WTC11 (cell line): ENCODE data around the gene SLC13A4. TPM values are rescaled to one million over a fixed set of nuclear protein-coding genes. Genes with fewer than 3 reads are reported as not detected.

Experiments
- ATAC-seq: fragments of 200-7000 bp; cut with Tn5 transposase; 2 replicates; pipeline ENCODE4 v1.10.0; 2021; ENCODE audit warnings: mild to moderate bottlenecking, moderate library complexity
- CTCF ChIA-PET: fragments of 300-600 bp; sonication (Branson Sonifier 250); formaldehyde crosslinking; loops from one replicate; lab custom pipeline; 2021; ENCODE audit warnings: antibody characterized with exemption; lab: Charles Lee
- POLR2A ChIA-PET: fragments of 350-600 bp; sonication (Branson Sonifier 250); formaldehyde crosslinking; loops from one replicate; lab custom pipeline; 2021; ENCODE audit warnings: antibody characterized with exemption; lab: Charles Lee
- DNase-seq: peaks from one replicate; pipeline ENCODE4 v3.0.0; 2021; ENCODE audit warnings: low spot score
- H3K27ac Mint-ChIP-seq: 2 replicates; pipeline ENCODE4 v1.8.0; 2021; ENCODE audit warnings: mixed read lengths
- H3K27me3 Mint-ChIP-seq: 2 replicates; pipeline ENCODE4 v1.8.0; 2021; ENCODE audit warnings: low read depth, mild to moderate bottlenecking, moderate library complexity, mixed read lengths
- H3K36me3 Mint-ChIP-seq: 2 replicates; pipeline ENCODE4 v1.8.0; 2021; ENCODE audit warnings: mixed read lengths
- H3K4me1 Mint-ChIP-seq: 2 replicates; pipeline ENCODE4 v1.8.0; 2022; ENCODE audit warnings: mixed read lengths
- H3K4me3 Mint-ChIP-seq: 2 replicates; pipeline ENCODE4 v1.8.0; 2021; ENCODE audit warnings: mild to moderate bottlenecking, moderate library complexity, mixed read lengths
- H3K9me3 Mint-ChIP-seq: 2 replicates; pipeline ENCODE4 v1.8.0; 2021; ENCODE audit warnings: mixed read lengths
- AR ChIP-seq: fragments of 250-450 bp; sonication (Bioruptor Pico); IDR thresholded peaks from 2 replicates; pipeline ENCODE4 v1.9.0; 2021; ENCODE audit warnings: mild to moderate bottlenecking
- ATF1 ChIP-seq: sonication (generic); formaldehyde crosslinking; IDR thresholded peaks from 2 replicates; pipeline ENCODE4 v1.8.1; 2023; ENCODE audit warnings: mild to moderate bottlenecking, moderate library complexity, missing genetic modification reagents
- CTCF ChIP-seq: fragments of 200-600 bp; IDR thresholded peaks from 2 replicates; pipeline ENCODE4 v1.8.0; 2022; ENCODE audit warnings: antibody characterized with exemption
- EMX1 ChIP-seq: fragments of 250-450 bp; sonication (Bioruptor Pico); IDR thresholded peaks from 2 replicates; pipeline ENCODE4 v1.8.0; 2021; ENCODE audit warnings: mild to moderate bottlenecking
- FOXJ3 ChIP-seq: sonication (generic); formaldehyde crosslinking; IDR thresholded peaks from 2 replicates; pipeline ENCODE4 v1.9.0; 2021; ENCODE audit warnings: missing genetic modification reagents, mild to moderate bottlenecking, borderline replicate concordance
- MXD4 ChIP-seq: fragments of 250-450 bp; sonication (Bioruptor Pico); IDR thresholded peaks from 2 replicates; pipeline ENCODE4 v1.8.0; 2021; ENCODE audit warnings: mild to moderate bottlenecking, moderate library complexity, borderline replicate concordance
- MYBL2 ChIP-seq: sonication (generic); formaldehyde crosslinking; IDR thresholded peaks from 2 replicates; pipeline ENCODE4 v1.8.1; 2023; ENCODE audit warnings: mild to moderate bottlenecking, moderate library complexity, missing genetic modification reagents
- SP1 ChIP-seq: sonication (generic); formaldehyde crosslinking; conservative IDR thresholded peaks from 2 replicates; pipeline ENCODE4 v1.8.1; 2022; ENCODE audit warnings: missing genetic modification reagents
- TCF7 ChIP-seq: sonication (generic); formaldehyde crosslinking; IDR thresholded peaks from 2 replicates; pipeline ENCODE4 v1.8.0; 2022; ENCODE audit warnings: mild to moderate bottlenecking, low read depth, missing genetic modification reagents, moderate library complexity
- TEAD1 ChIP-seq: sonication (generic); formaldehyde crosslinking; IDR thresholded peaks from 2 replicates; pipeline ENCODE4 v1.8.0; 2022; ENCODE audit warnings: mild to moderate bottlenecking, missing genetic modification reagents
- USF2 ChIP-seq: sonication (generic); formaldehyde crosslinking; IDR thresholded peaks from 2 replicates; pipeline ENCODE4 v1.8.1; 2023; ENCODE audit warnings: mild to moderate bottlenecking, missing genetic modification reagents, moderate library complexity
- ZNF396 ChIP-seq: fragments of 250-450 bp; sonication (Bioruptor Pico); IDR thresholded peaks from 2 replicates; pipeline ENCODE4 v1.8.0; 2021; ENCODE audit warnings: mild to moderate bottlenecking, moderate library complexity, borderline replicate concordance
- ZNF425 ChIP-seq: fragments of 250-450 bp; sonication (Bioruptor Pico); conservative IDR thresholded peaks from 2 replicates; pipeline ENCODE4 v1.9.0; 2021; ENCODE audit warnings: mild to moderate bottlenecking
- total RNA-seq: library from RNA; stranded (reverse); gene quantifications from 3 replicates; pipeline ENCODE4 v1.2.3, GENCODE V29; 2021
- TF ChIP-seq, protein P1 (sequence below): fragments of 250-450 bp; sonication (Bioruptor Pico); IDR thresholded peaks from 2 replicates; pipeline ENCODE4 v1.8.0; 2021; ENCODE audit warnings: mild to moderate bottlenecking
- TF ChIP-seq, protein P2 (sequence below): sonication (generic); formaldehyde crosslinking; IDR thresholded peaks from 2 replicates; pipeline ENCODE4 v1.8.1; 2022; ENCODE audit warnings: mild to moderate bottlenecking, missing genetic modification reagents, moderate library complexity, borderline replicate concordance
- TF ChIP-seq, protein P3 (sequence below): sonication (generic); formaldehyde crosslinking; IDR thresholded peaks from 2 replicates; pipeline ENCODE4 v1.8.1; 2022; ENCODE audit warnings: mild to moderate bottlenecking, moderate library complexity, missing genetic modification reagents
- TF ChIP-seq, protein P4 (sequence below): sonication (generic); formaldehyde crosslinking; IDR thresholded peaks from 2 replicates; pipeline ENCODE4 v1.8.0; 2022; ENCODE audit warnings: missing genetic modification reagents

Gene SLC13A4
- total RNA-seq, 1 experiment from 2014 or later, result 1.6 TPM

DNA sequence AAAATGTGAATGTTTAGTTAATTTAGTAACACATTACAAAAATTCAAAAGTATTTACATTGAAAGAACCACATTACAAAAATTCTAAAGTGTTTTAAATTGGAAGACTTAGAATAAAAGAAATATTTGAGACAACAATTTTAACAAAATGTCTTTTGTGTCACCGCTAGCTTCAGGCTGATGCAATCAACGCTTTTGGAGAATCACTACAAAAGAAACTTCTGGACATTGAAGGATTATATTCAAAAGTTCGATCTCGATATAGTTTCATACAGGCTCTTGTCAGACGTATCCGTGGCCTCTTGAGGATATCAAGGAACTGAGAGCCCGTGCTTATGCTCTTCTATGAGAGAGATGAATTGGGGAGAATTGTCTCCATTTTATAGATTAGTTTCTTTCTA, 79.8 kb downstream of the SLC13A4 start:
- no peaks in the 10 kb centered on the region for H3K27me3 Mint-ChIP-seq
- DNase-seq (no peak), ATAC-seq (no peak)
- no peaks in the 10 kb centered on the region for H3K9me3 Mint-ChIP-seq
- ChIA-PET CTCF (interaction anchor here (0.6 kb wide), 1 partner anchor 25 kb away, joined by 3 read pairs; no protein-coding TSS in a partner anchor), POLR2A (no interaction called here)
- H3K27ac Mint-ChIP-seq, result no peak overlapping the region
- no peak overlapping the region for H3K4me3 Mint-ChIP-seq
- TF ChIP-seq, protein P1, sequence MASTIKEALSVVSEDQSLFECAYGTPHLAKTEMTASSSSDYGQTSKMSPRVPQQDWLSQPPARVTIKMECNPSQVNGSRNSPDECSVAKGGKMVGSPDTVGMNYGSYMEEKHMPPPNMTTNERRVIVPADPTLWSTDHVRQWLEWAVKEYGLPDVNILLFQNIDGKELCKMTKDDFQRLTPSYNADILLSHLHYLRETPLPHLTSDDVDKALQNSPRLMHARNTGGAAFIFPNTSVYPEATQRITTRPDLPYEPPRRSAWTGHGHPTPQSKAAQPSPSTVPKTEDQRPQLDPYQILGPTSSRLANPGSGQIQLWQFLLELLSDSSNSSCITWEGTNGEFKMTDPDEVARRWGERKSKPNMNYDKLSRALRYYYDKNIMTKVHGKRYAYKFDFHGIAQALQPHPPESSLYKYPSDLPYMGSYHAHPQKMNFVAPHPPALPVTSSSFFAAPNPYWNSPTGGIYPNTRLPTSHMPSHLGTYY, result no peak
- H3K4me1 Mint-ChIP-seq, result peaks cover 5% of the 10 kb centered on the region
- H3K36me3 Mint-ChIP-seq, result peaks cover 59% of the 10 kb centered on the region

- POLR2A ChIA-PET, result no interaction called here
- DNase-seq (no peak), ATAC-seq (no peak)
- Mint-ChIP-seq H3K36me3 (peaks cover 63% of the 10 kb centered on the region), H3K27ac (no peak overlapping the region), H3K27me3 (no peaks in the 10 kb centered on the region), H3K9me3 (no peaks in the 10 kb centered on the region), H3K4me1 (peaks cover under 1% of the 10 kb centered on the region), H3K4me3 (no peak overlapping the region)
- CTCF ChIA-PET, result interaction anchor here (0.6 kb wide), 1 partner anchor 25 kb away, joined by 3 read pairs; no protein-coding TSS in a partner anchor
- TF ChIP-seq CTCF, result no peak
- TF ChIP-seq, protein P2, sequence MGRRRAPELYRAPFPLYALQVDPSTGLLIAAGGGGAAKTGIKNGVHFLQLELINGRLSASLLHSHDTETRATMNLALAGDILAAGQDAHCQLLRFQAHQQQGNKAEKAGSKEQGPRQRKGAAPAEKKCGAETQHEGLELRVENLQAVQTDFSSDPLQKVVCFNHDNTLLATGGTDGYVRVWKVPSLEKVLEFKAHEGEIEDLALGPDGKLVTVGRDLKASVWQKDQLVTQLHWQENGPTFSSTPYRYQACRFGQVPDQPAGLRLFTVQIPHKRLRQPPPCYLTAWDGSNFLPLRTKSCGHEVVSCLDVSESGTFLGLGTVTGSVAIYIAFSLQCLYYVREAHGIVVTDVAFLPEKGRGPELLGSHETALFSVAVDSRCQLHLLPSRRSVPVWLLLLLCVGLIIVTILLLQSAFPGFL (CRISPR knock-in tag), result no peak
- no peak for TF ChIP-seq USF2 (CRISPR knock-in tag)
- TF ChIP-seq FOXJ3 (CRISPR knock-in tag), result no peak
- no peak for TF ChIP-seq AR
- TF ChIP-seq EMX1, result no peak
- TF ChIP-seq MYBL2 (CRISPR knock-in tag), result no peak
- no peak for TF ChIP-seq ZNF425
- TF ChIP-seq, protein P3, sequence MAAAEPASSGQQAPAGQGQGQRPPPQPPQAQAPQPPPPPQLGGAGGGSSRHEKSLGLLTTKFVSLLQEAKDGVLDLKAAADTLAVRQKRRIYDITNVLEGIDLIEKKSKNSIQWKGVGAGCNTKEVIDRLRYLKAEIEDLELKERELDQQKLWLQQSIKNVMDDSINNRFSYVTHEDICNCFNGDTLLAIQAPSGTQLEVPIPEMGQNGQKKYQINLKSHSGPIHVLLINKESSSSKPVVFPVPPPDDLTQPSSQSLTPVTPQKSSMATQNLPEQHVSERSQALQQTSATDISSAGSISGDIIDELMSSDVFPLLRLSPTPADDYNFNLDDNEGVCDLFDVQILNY (CRISPR knock-in tag), result no peak
- no peak for TF ChIP-seq SP1 (CRISPR knock-in tag)
- TF ChIP-seq ZNF396 (CRISPR knock-in tag), result no peak
- TF ChIP-seq ATF1 (CRISPR knock-in tag), result no peak
- TF ChIP-seq, protein P4, sequence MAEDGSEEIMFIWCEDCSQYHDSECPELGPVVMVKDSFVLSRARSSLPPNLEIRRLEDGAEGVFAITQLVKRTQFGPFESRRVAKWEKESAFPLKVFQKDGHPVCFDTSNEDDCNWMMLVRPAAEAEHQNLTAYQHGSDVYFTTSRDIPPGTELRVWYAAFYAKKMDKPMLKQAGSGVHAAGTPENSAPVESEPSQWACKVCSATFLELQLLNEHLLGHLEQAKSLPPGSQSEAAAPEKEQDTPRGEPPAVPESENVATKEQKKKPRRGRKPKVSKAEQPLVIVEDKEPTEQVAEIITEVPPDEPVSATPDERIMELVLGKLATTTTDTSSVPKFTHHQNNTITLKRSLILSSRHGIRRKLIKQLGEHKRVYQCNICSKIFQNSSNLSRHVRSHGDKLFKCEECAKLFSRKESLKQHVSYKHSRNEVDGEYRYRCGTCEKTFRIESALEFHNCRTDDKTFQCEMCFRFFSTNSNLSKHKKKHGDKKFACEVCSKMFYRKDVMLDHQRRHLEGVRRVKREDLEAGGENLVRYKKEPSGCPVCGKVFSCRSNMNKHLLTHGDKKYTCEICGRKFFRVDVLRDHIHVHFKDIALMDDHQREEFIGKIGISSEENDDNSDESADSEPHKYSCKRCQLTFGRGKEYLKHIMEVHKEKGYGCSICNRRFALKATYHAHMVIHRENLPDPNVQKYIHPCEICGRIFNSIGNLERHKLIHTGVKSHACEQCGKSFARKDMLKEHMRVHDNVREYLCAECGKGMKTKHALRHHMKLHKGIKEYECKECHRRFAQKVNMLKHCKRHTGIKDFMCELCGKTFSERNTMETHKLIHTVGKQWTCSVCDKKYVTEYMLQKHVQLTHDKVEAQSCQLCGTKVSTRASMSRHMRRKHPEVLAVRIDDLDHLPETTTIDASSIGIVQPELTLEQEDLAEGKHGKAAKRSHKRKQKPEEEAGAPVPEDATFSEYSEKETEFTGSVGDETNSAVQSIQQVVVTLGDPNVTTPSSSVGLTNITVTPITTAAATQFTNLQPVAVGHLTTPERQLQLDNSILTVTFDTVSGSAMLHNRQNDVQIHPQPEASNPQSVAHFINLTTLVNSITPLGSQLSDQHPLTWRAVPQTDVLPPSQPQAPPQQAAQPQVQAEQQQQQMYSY (CRISPR knock-in tag), result no peak
- TF ChIP-seq TEAD1 (CRISPR knock-in tag), result no peak
- TF ChIP-seq TCF7 (CRISPR knock-in tag), result no peak
- TF ChIP-seq MXD4 (CRISPR knock-in tag), result no peak
These were observed 80.2 kb downstream of the SLC13A4 start for GRCh38 chr7:135647755-135648154.
